Fibroblast of upper back skin (primary cell): Measurements from ENCODE around the gene WDR76.
"Not testable (repeated sequence)": the region's sequence is repeated elsewhere in the genome, so short reads cannot be mapped to it uniquely, and the experiment has no call there.

Experiments used
- DNase-seq: peaks from one replicate; pipeline ENCODE4 v3.0.0-alpha.2; 2013

WDR76 gene

GRCh38 chr15:43824302-43825246 lies 2.2 kb upstream of the WDR76 start, which contains the start of gene MFAP1:
MFAP1 (minus strand) TSS chr15:43824690; CDS start chr15:43824569, 121 bp downstream.
- peak; percentile 98 for DNase-seq

DNA sequence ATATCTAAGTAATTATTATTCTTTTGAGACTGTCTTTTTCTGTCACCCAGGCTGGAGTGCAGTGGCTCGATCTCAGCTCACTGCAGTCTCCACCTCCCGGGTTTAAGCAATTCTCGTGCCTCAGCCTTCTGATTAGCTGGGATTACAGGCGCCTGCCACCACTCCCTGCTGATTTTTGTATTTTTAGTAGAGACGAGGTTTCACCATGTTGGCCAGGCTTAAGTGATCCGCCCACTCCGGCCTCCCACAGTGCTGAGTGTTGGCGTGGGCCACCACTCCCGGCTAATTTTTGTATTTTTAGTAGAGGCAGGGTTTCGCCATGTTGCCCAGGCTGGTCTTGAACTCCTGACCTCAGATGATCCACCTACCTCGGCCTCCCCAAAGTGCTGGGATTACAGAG lies 1.5 kb upstream of the WDR76 start:
- not testable (repeated sequence) for DNase-seq

GRCh38 chr15:43826029-43826507 lies 734 bp upstream of the WDR76 start:
- no peak for DNase-seq

DNA sequence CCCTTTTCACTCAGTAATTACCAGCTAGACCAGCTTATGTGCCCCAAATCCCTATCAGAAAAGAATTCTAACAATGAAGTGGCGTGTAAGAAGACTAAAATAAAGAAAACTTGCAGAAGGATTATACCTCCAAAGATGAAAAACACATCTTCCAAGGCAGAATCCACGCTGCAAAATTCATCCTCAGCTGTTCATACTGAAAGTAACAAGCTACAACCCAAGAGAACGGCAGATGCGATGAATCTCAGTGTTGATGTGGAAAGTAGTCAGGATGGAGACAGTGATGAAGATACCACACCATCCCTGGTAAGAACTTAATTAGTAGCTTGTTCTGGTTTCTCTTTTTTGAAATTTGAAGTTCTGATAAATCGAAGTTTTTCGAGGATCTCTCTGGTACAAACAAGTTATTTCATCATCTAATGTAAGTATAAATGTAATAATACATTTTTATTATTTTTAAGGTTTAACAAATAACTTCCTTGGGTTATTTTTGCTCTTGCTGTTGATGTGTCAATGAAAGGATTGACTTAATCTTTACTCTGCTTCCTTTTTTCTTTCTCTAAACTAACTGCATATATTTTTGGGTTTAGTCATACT lies 1.4 kb downstream of the WDR76 start:
- DNase-seq: peak; percentile 8

DNA sequence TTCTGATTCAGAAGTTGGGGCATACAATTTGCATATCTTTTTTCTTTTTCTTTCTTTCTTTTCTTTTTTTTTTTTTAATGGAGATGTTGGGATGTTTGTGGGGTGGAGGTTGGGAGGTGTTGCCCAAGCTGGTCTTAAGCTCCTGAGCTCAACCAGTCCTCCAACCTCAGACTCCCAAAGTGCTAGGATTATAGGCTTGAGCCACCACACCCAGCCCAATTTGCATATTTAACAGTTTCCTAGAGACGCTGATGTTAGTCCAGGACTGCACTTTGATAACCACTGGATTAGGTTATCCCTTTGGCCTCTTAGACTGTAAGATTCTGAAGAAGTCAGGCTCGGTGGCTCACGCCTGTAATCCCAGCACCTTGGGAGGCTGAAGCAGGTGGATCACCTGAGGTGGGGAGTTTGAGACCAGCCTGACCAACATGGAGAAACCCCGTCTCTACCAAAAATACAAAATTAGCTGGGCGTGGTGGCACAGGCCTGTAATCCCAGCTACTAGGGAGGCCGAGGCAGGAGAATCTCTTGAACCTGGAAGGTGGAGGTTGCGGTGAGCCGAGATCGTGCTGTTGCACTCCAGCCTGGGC lies 3.2 kb downstream of the WDR76 start:
- not testable (repeated sequence) for DNase-seq

GRCh38 chr15:43830691-43831275 lies 4.0 kb downstream of the WDR76 start:
- DNase-seq: not testable (repeated sequence)

DNA sequence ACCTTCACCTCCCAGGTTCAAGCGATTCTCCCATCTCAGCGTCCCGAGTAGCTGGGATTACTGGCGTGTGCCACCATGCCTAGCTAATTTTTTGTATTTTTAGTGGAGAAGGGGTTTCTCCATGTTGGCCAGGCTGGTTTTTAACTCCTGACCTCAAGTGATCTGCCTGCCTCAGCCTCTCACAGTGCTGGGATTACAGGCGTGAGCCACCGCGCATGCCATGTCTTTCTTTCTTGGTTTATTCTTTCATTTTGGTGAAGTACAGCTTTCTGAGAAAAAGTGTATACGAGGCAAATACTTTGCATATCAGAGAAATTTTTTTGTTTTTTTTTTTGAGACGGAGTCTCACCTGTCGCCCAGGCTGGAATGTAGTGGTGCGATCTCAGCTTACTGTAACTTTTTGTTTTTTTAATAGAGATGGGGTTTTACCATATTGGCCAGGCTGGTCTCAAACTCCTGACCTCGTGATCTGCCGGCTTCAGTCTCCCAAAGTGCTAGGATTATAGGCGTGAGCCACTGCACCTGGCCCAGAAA lies 4.8 kb downstream of the WDR76 start:
- not testable (repeated sequence) for DNase-seq

GRCh38 chr15:43832485-43832884 lies 5.7 kb downstream of the WDR76 start:
- not testable (repeated sequence) for DNase-seq

DNA sequence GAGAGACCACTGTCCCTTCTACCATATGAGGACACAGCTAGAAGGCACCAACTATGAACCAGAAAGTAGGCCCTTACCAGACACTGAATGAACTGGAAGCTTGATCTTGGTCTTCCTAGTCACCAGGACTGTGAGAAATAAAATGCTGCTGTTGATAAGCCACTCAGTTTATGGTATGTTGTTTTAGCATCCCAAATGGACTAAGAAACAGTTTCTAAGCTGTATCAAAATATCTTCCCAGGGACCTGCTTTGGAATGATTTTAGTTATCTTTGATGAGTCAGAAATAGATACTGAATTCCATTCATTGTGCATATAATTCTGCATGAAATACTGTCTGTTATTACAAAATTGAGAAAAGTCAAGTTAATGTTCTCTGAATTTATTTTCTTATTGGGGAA lies 18.6 kb downstream of the WDR76 start:
- no peak for DNase-seq

DNA sequence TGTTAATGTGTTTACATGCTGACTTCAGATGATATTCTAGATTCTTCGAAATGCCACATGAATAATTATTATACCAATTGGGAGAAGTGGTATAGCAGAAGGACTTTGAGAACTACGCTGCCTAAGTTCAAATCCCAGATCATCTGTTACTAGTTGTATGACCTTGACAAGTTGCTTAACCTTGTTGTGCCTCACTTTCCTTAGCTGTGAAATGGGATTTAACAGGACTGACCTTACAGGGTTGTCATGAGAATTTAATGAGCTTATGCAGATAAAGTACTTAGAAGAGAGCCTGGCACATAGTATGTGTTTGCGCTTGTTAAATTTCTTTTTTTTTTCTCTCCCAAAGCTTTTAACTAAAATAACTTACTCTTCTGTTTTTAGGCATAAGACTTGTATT lies 24.4 kb downstream of the WDR76 start:
- DNase-seq: no peak

GRCh38 chr15:43852607-43853006 lies 25.8 kb downstream of the WDR76 start:
- no peak for DNase-seq

DNA sequence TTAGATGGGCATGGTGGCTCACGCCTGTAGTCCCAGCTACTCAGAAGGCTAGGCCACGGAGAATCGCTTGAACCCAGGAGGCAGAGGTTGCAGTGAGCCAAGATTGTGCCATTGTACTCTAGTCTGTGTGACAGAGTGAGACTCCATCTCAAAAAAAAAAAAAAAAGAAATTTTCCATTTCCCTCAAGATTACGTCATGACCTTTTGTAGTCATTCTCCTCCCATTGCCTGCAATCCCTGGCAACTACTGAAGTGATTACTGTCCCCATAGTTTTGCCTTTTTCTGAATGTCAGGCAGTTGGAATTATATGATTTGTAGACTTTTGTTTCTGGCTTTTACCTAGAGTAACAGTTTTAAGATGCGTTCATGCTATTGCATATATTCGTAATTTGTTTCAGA lies 28.0 kb downstream of the WDR76 start:
- DNase-seq: peak; percentile 2

DNA sequence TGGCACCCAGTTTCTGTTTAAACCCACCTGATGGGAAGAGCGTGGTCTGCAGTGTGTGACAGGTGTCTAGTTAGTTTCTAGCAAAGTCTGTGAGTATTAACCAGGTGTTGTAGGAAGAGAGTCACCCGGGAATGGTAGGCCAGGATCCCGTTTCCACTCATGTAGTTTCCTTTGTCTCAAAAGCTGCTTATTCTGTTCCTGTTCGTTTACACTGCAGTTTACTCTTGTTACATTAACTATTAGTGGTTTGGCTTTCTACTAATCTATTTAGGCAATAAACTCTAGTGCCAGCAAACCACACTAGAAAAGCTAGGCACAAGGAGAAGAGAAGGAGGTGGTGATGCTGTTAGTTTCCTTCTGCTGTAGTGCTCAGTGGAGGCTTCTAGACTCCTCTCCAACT lies 32.7 kb downstream of the WDR76 start:
- no peak for DNase-seq

- DNase-seq: not testable (repeated sequence)
These were observed 39.8 kb downstream of the WDR76 start for GRCh38 chr15:43866636-43867035.

DNA sequence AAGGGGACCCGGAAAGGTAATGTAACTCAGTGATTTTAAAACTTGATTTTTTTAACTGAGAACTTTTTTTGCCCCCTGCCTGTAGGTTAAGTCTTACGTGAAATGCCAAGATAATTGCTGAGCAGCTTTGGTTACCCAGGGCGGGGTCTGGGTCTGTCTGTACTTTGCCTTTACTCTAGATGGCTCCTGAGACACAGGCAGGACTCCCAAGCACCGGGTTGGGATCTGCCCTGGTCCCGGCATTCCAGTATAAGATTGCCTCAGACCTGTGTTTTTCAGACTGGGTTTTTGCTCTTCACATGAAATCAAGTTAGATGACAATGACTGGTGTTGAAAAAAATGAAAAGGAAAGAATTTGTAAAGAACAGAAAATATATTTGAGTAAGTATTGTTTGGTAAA lies 40.3 kb downstream of the WDR76 start:
- no peak for DNase-seq

GRCh38 chr15:43868406-43868805 lies 41.6 kb downstream of the WDR76 start:
- DNase-seq: no peak

GRCh38 chr15:43871835-43872234 lies 45.0 kb downstream of the WDR76 start:
- DNase-seq: no peak

DNA sequence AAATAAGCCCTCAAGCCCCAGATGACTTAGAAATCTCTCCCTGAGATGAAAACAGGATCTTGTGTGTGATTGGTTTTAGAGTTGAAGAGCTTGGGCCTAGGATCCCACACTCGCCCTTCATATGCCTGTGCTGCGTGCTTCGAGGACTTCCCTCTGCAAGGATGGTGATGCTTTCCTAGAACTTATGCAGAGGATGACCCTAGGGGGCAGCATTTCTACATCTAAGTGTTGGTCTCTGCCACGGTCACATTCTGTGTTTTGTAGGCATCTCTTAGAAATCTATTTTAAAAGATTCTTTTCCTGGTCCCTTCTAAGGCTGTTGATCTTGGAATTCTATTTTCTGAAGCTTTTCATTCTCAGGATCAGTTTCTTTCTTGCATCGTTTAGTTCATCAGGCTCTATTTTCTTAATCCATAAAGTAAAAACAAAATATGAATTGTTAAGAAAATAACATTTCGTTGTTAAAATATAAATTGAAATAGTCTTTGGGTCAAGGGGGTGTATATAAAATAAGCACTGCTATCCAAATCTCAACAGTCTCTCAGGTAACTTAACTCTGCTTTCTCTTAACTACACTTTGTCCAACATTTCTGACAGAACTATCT lies 45.7 kb downstream of the WDR76 start:
- peak; percentile 77 for DNase-seq

GRCh38 chr15:43873651-43874050 lies 46.8 kb downstream of the WDR76 start:
- no peak for DNase-seq

DNA sequence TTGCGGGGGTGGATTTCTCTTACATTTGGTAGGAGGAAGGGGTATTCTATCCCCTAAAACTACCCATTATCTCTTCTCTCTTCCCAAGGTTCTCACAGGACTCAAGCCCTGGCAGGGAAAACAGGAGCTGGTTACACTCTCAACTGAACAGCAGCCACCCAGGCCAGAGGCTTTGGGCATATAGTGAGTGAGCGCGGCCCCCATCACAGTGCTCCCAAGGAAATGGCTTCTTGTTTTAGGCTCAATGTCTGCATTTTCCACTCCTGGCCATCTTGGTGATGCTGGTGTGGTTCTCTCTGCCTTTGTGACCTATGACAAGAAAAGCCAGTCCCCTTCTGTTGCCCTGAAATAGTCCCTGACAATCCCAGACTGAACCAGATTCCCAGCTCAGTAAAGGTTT lies 50.1 kb downstream of the WDR76 start:
- DNase-seq: no peak

- DNase-seq: no peak
These were observed 50.6 kb downstream of the WDR76 start for GRCh38 chr15:43877371-43877770.

- no peak for DNase-seq
These were observed 51.6 kb downstream of the WDR76 start for GRCh38 chr15:43878446-43878845.
